ENCODE results near the gene H3-3A. TPM values are rescaled to one million over a fixed set of nuclear protein-coding genes. Genes with fewer than 3 reads are reported as not detected.

H3-3A gene
- total RNA-seq: 171 and 206 TPM in 2 replicates

DNA sequence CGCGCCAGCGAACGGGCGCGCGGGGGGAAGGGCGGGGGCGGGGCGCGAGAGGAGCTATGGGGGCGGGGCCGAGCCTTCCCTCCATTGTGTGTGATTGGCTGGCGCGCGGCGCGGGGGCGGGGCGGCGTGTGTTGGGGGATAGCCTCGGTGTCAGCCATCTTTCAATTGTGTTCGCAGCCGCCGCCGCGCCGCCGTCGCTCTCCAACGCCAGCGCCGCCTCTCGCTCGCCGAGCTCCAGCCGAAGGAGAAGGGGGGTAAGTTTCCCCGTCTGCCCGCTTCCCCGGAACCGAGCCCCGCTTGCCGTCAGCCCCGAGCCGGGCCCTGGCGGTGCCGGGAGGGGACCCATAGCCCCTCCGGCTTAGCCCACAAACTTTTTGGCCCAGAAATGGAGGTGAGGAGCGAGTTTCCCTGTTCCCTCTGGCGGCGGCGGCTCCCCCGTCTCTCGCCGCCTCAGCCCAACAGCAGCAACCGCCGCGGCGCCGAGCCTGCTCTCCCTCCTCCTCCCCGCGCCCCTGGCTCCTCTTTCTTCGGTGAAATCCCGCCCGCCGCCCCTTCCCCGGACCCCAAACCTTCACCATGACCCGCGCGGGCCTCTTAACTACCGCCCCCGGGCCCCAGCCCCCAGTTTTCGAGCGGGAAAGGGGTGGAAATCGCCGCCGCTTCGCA, at the start of gene H3-3A:
H3-3A (plus strand) TSS at position 159 of the 666 bp plus-strand sequence. CDS start 1,636 bp downstream, outside the sequence.

Other genes starting within 250 kb of the H3-3A start
- 22.7 and 25.2 TPM in 2 replicates for gene TMEM63A, start 180.3 kb upstream of the H3-3A start, total RNA-seq
- 0.22 TPM in 1 of 2 replicates, not detected in the other for gene LEFTY1, start 173.6 kb upstream of the H3-3A start, total RNA-seq
- 22.1 and 24.4 TPM in 2 replicates for gene PYCR2, start 138.5 kb upstream of the H3-3A start, total RNA-seq
- not detected in 2 replicates for gene LEFTY2, start 121.5 kb upstream of the H3-3A start, total RNA-seq
- gene SDE2, start 63.4 kb upstream of the H3-3A start, total RNA-seq: 19.6 and 24.1 TPM in 2 replicates
- 100.0 and 105 TPM in 2 replicates for gene ACBD3, start 124.0 kb downstream of the H3-3A start, total RNA-seq
- gene MIXL1, start 160.9 kb downstream of the H3-3A start, total RNA-seq: not detected in 2 replicates
- gene LIN9, start 246.4 kb downstream of the H3-3A start, total RNA-seq: 5.9 and 8.1 TPM in 2 replicates